H1 (cell line): ENCODE results near the gene CDC26. TPM values are rescaled to one million over a fixed set of nuclear protein-coding genes. Genes with fewer than 3 reads are reported as not detected.

Experiments
- CTCF ChIA-PET: fragments of 300-600 bp; sonication (Branson Sonifier 250); formaldehyde crosslinking; loops from one replicate; lab custom pipeline; 2021; ENCODE audit not compliant: partially characterized antibody; lab: Charles Lee
- POLR2A ChIA-PET: fragments of 300-600 bp; sonication (Branson Sonifier 250); formaldehyde crosslinking; loops from one replicate; lab custom pipeline; 2021; ENCODE audit warnings: inconsistent platforms; ENCODE audit not compliant: partially characterized antibody; lab: Charles Lee
- DNase-seq, 2 experiments: peaks; one replicate each; pipeline versions ENCODE4 v3.0.0 to v3.0.0-alpha.2; 2010 to 2022; ENCODE audit warnings: low spot score in 2 of 2, low read depth in 1 of 2, mixed read lengths in 1 of 2
- FAIRE-seq: peaks from 2 replicates; lab custom pipeline; 2011; peaks lifted over from hg19 to GRCh38; lab: Jason Lieb, UNC
- H2AFZ ChIP-seq: 2 replicates; pipeline ENCODE4 v1.8.1; 2012; ENCODE audit warnings: low read length, inconsistent platforms
- H2AK5ac ChIP-seq: 2 replicates; pipeline ENCODE4 v1.6.1; 2013; ENCODE audit warnings: low read depth, low read length
- H2BK120ac ChIP-seq: replicated peaks from 2 replicates; pipeline ENCODE3; 2013; ENCODE audit warnings: low read depth, low read length, inconsistent platforms
- H2BK12ac ChIP-seq: 2 replicates; pipeline ENCODE4 v1.6.1; 2013; ENCODE audit warnings: low read depth, low read length
- H2BK15ac ChIP-seq: 2 replicates; pipeline ENCODE4 v1.6.1; 2013; ENCODE audit warnings: low read length
- H2BK20ac ChIP-seq: 2 replicates; pipeline ENCODE4 v1.6.1; 2013; ENCODE audit warnings: low read length
- H2BK5ac ChIP-seq: 2 replicates; pipeline ENCODE4 v1.6.1; 2013; ENCODE audit warnings: low read depth, low read length
- H3K14ac ChIP-seq: 2 replicates; pipeline ENCODE4 v1.6.1; 2013; ENCODE audit warnings: inconsistent platforms; ENCODE audit not compliant: insufficient read length
- H3K18ac ChIP-seq: 2 replicates; pipeline ENCODE4 v1.6.1; 2013; ENCODE audit warnings: low read length; ENCODE audit errors: extremely low read depth
- H3K23ac ChIP-seq: 2 replicates; pipeline ENCODE4 v1.6.1; 2013; ENCODE audit warnings: inconsistent platforms; ENCODE audit not compliant: insufficient read length
- H3K23me2 ChIP-seq: 2 replicates; pipeline ENCODE4 v1.6.1; 2013; ENCODE audit warnings: low read depth, low read length
- H3K27ac ChIP-seq: 2 replicates; pipeline ENCODE4 v1.6.1; 2011; ENCODE audit warnings: low read depth, low read length, inconsistent platforms
- H3K27me3 ChIP-seq, 4 experiments: replicated peaks in 1 of 4; 1 replicate in 1 of 4; 2 replicates in 3 of 4; pipeline versions ENCODE4 v1.6.1 to v1.8.1; 2011 to 2013; ENCODE audit warnings: low read length in 3 of 4, mild to moderate bottlenecking in 3 of 4, inconsistent platforms in 2 of 4, mixed read lengths in 2 of 4, moderate library complexity in 1 of 4; ENCODE audit not compliant: control insufficient read depth in 3 of 4, insufficient read depth in 3 of 4; ENCODE audit errors: extremely low read depth in 1 of 4
- H3K36me3 ChIP-seq, 4 experiments: 2 replicates each; pipeline versions ENCODE4 v1.6.1 to v1.8.1; 2011 to 2013; ENCODE audit warnings: mild to moderate bottlenecking in 4 of 4, low read length in 3 of 4, moderate library complexity in 2 of 4, control low read depth in 1 of 4, inconsistent platforms in 1 of 4; ENCODE audit not compliant: insufficient read depth in 4 of 4, control insufficient read depth in 2 of 4
- H3K4ac ChIP-seq: replicated peaks from 2 replicates; pipeline ENCODE3; 2013; ENCODE audit warnings: low read length, low read depth, mixed read lengths, inconsistent platforms; ENCODE audit not compliant: insufficient read length
- H3K4me1 ChIP-seq, 4 experiments: replicated peaks in 1 of 4; 1 replicate in 1 of 4; 2 replicates in 3 of 4; pipeline versions ENCODE4 v1.6.1 to v1.8.1; 2011 to 2013; ENCODE audit warnings: low read length in 3 of 4, inconsistent platforms in 2 of 4, mixed read lengths in 1 of 4; ENCODE audit not compliant: insufficient read depth in 4 of 4, control insufficient read depth in 3 of 4
- H3K4me2 ChIP-seq, 2 experiments: 2 replicates each; pipeline versions ENCODE4 v1.6.1 to v1.8.1; 2011 to 2013; ENCODE audit warnings: low read depth in 2 of 2, low read length in 2 of 2, control low read depth in 1 of 2, inconsistent platforms in 1 of 2, mild to moderate bottlenecking in 1 of 2; ENCODE audit not compliant: insufficient read depth in 1 of 2
- H3K4me3 ChIP-seq, 4 experiments: fragments of 200-600, 300-600 bp in 1 of 4; sonication (generic), shearing (Covaris generic), sonication (Bioruptor Twin) in 1 of 4; 2 replicates each; pipeline versions ENCODE4 v1.5.1 to v1.8.1; 2011 to 2016; ENCODE audit warnings: low read length in 4 of 4, low read depth in 3 of 4, control low read depth in 2 of 4, inconsistent platforms in 2 of 4, mild to moderate bottlenecking in 2 of 4, mixed read lengths in 1 of 4, moderate library complexity in 1 of 4; ENCODE audit not compliant: insufficient read depth in 2 of 4; ENCODE audit errors: extremely low read depth in 1 of 4
- H3K56ac ChIP-seq: replicated peaks from 2 replicates; pipeline ENCODE3; 2013; ENCODE audit warnings: low read depth, mild to moderate bottlenecking, mixed read lengths, low read length, inconsistent platforms; ENCODE audit not compliant: insufficient read length
- H3K79me1 ChIP-seq: 2 replicates; pipeline ENCODE4 v1.6.1; 2013; ENCODE audit warnings: low read depth, low read length, control low read depth
- H3K79me2 ChIP-seq, 2 experiments: 2 replicates each; pipeline versions ENCODE4 v1.6.1 to v1.8.1; 2012 to 2013; ENCODE audit warnings: low read length in 2 of 2, mild to moderate bottlenecking in 2 of 2, inconsistent platforms in 1 of 2; ENCODE audit not compliant: insufficient read depth in 2 of 2, control insufficient read depth in 1 of 2
- H3K9ac ChIP-seq, 4 experiments: replicated peaks in 1 of 4; 1 replicate in 1 of 4; 2 replicates in 3 of 4; pipeline versions ENCODE4 v1.6.1 to v1.8.1; 2011 to 2013; ENCODE audit warnings: low read depth in 3 of 4, low read length in 3 of 4, control low read depth in 2 of 4, mild to moderate bottlenecking in 2 of 4, moderate library complexity in 2 of 4, inconsistent platforms in 1 of 4; ENCODE audit errors: extremely low read depth in 1 of 4
- H3K9me3 ChIP-seq, 2 experiments: 2 replicates each; pipeline versions ENCODE4 v1.6.1 to v1.8.1; 2012 to 2013; ENCODE audit warnings: mild to moderate bottlenecking in 2 of 2, moderate library complexity in 2 of 2, control low read depth in 1 of 2, inconsistent platforms in 1 of 2, low read depth in 1 of 2, low read length in 1 of 2, mixed read lengths in 1 of 2; ENCODE audit not compliant: insufficient read depth in 2 of 2
- H4K20me1 ChIP-seq, 2 experiments: replicated peaks in 1 of 2; 2 replicates each; pipeline versions ENCODE3 to v1.8.1; 2011 to 2013; ENCODE audit warnings: inconsistent platforms in 2 of 2, low read length in 2 of 2, mild to moderate bottlenecking in 1 of 2; ENCODE audit not compliant: insufficient read depth in 2 of 2, control insufficient read depth in 1 of 2
- H4K5ac ChIP-seq: 2 replicates; pipeline ENCODE4 v1.6.1; 2013; ENCODE audit warnings: low read length, low read depth, mixed read lengths, inconsistent platforms; ENCODE audit not compliant: insufficient read length
- H4K8ac ChIP-seq: 2 replicates; pipeline ENCODE4 v1.8.0; 2013; ENCODE audit warnings: mild to moderate bottlenecking, moderate library complexity, low read length, inconsistent platforms; ENCODE audit not compliant: insufficient read depth; ENCODE audit errors: extremely low read depth
- H4K91ac ChIP-seq: replicated peaks from 2 replicates; pipeline ENCODE3; 2013; ENCODE audit warnings: low read length, mixed read lengths, inconsistent platforms; ENCODE audit not compliant: insufficient read length
- CEBPB ChIP-seq: IDR thresholded peaks from 2 replicates; pipeline ENCODE4 v1.6.1; 2012; ENCODE audit warnings: low read depth, low read length
- E2F6 ChIP-seq: IDR thresholded peaks from 2 replicates; pipeline ENCODE4 v1.6.1; 2012; ENCODE audit warnings: inconsistent platforms
- EGR1 ChIP-seq: IDR thresholded peaks from 2 replicates; pipeline ENCODE4 v1.6.1; 2011; ENCODE audit warnings: low read depth, low read length, borderline replicate concordance
- EZH2 ChIP-seq: fragments of 200-600 bp; sonication (generic); IDR thresholded peaks from 2 replicates; pipeline ENCODE4 v1.7.1; 2012; ENCODE audit warnings: low read depth, mild to moderate bottlenecking, moderate library complexity, low read length, inconsistent platforms; ENCODE audit not compliant: severe bottlenecking
- JUN ChIP-seq: IDR thresholded peaks from 2 replicates; pipeline ENCODE4 v1.6.1; 2011; ENCODE audit warnings: low read depth, mild to moderate bottlenecking, improper control_type of control experiment, low read length
- SAP30 ChIP-seq: fragments of 300-600 bp; sonication (generic); IDR thresholded peaks from 2 replicates; pipeline ENCODE4 v1.7.1; 2012; ENCODE audit warnings: low read length, moderate library complexity, mild to moderate bottlenecking, inconsistent platforms; ENCODE audit not compliant: insufficient read depth, insufficient replicate concordance
- SIN3A ChIP-seq, 2 experiments: IDR thresholded peaks in 1 of 2; conservative IDR thresholded peaks in 1 of 2; 2 replicates each; pipeline ENCODE4 v1.6.1; 2011 to 2012; ENCODE audit warnings: low read length in 2 of 2, improper control_type of control experiment in 1 of 2, low read depth in 1 of 2, mild to moderate bottlenecking in 1 of 2
- SP2 ChIP-seq: IDR thresholded peaks from 2 replicates; pipeline ENCODE4 v1.6.1; 2012; ENCODE audit warnings: mild to moderate bottlenecking, low read length, inconsistent platforms
- SRF ChIP-seq: IDR thresholded peaks from 2 replicates; pipeline ENCODE4 v1.6.1; 2011; ENCODE audit warnings: mild to moderate bottlenecking, low read depth, low read length, moderate library complexity
- TAF1 ChIP-seq: IDR thresholded peaks from 2 replicates; pipeline ENCODE4 v1.6.1; 2011; ENCODE audit warnings: mild to moderate bottlenecking, low read depth, low read length
- YY1 ChIP-seq: IDR thresholded peaks from 2 replicates; pipeline ENCODE4 v1.6.1; 2011; ENCODE audit warnings: low read depth, mild to moderate bottlenecking, low read length
- WGBS, 2 experiments: shearing (Covaris generic) in 1 of 2; methylation state at CpG; one replicate each; pipeline versions ENCODE4 v1.1.6 to v1.1.7; 2013 to 2015; ENCODE audit warnings: low lambda C conversion rate in 2 of 2, mixed read lengths in 2 of 2, inconsistent platforms in 1 of 2, low coverage in 1 of 2, missing lambda C conversion rate in 1 of 2; ENCODE audit not compliant: insufficient replicate concordance in 2 of 2, insufficient coverage in 1 of 2, insufficient read length in 1 of 2; ENCODE audit errors: extremely low coverage in 1 of 2, missing lambda C conversion rate in 1 of 2; 5-methylcytosine and 5-hydroxymethylcytosine counted together
- polyA plus RNA-seq, 7 experiments: library from polyadenylated mRNA; depleted of rRNA in 3 of 7; stranded (reverse) in 5 of 7; unstranded in 2 of 7; fragments of >200 nt in 5 of 7; fragments of 200-250 nt in 2 of 7; gene quantifications; 1 replicate in 5 of 7; 2 replicates in 1 of 7; 4 replicates in 1 of 7; pipeline versions ENCODE4 v1.2.1 to v1.2.3, GENCODE V29; 2011 to 2013; ENCODE audit warnings: missing spikeins in 2 of 7, mixed read lengths in 2 of 7
- total RNA-seq: library from RNA; stranded (reverse); fragmentation: NEBNext Ultra II Directional; extraction: Animal tissue kit (Norgen Biotek cat#: 25700); gene quantifications from 2 replicates; pipeline ENCODE4 v1.2.1, GENCODE V29; 2021
- TF ChIP-seq, protein P1 (sequence below): IDR thresholded peaks from 2 replicates; pipeline ENCODE4 v1.6.1; 2012; ENCODE audit warnings: low read length, inconsistent platforms

Gene CDC26
- total and polyA plus RNA-seq, 2 of the 8 experiments (the other 6 are each of a cell fraction or from before 2014, with no cell fraction given) = 31.5 to 41.9 TPM

- ChIA-PET CTCF (interaction anchor here (0.6 to 0.7 kb wide), 2 partner anchors 8 to 550 kb away, joined by 3 read pairs; no protein-coding TSS in a partner anchor), POLR2A (interaction anchor here (0.5 to 2.8 kb wide), 2 partner anchors 10 to 239 kb away, joined by 3 to 10 read pairs; partner anchors contain the start of genes FKBP15 and SLC31A1)
- H3K14ac ChIP-seq = no peak overlapping the region
- TF ChIP-seq SAP30 = no peak
- TF ChIP-seq TAF1 = no peak
- TF ChIP-seq CEBPB = no peak
- TF ChIP-seq, protein P1, sequence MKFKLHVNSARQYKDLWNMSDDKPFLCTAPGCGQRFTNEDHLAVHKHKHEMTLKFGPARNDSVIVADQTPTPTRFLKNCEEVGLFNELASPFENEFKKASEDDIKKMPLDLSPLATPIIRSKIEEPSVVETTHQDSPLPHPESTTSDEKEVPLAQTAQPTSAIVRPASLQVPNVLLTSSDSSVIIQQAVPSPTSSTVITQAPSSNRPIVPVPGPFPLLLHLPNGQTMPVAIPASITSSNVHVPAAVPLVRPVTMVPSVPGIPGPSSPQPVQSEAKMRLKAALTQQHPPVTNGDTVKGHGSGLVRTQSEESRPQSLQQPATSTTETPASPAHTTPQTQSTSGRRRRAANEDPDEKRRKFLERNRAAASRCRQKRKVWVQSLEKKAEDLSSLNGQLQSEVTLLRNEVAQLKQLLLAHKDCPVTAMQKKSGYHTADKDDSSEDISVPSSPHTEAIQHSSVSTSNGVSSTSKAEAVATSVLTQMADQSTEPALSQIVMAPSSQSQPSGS = no peak
- TF ChIP-seq E2F6 = no peak
- TF ChIP-seq SIN3A (conservative IDR thresholded peaks at IDR 0.05 in 1 of 2, IDR thresholded peaks at IDR 0.05 in 1 of 2; ENCODE audit: low read depth in 1 of 2, low read length in 2 of 2) = no peak
- TF ChIP-seq EGR1 = no peak
- TF ChIP-seq EZH2 = no peak
- TF ChIP-seq JUN = no peak
- no peak for TF ChIP-seq SRF
- no peak for TF ChIP-seq YY1
- no peak for TF ChIP-seq SP2
These were observed 43.7 kb downstream of the CDC26 start for GRCh38 chr9:113231701-113232100.

More at GRCh38 chr9:113231701-113232100, 43.7 kb downstream of the CDC26 start:
- DNase-seq (no peak), FAIRE-seq (no peak)
- H3K9ac ChIP-seq = no peak overlapping the region
- H2AFZ ChIP-seq = no peak overlapping the region
- H3K79me2 ChIP-seq = no peaks in the 10 kb centered on the region
- no peak overlapping the region for H4K91ac ChIP-seq
- no peak overlapping the region for H2BK120ac ChIP-seq
- H4K5ac ChIP-seq = no peak overlapping the region
- H3K36me3 ChIP-seq = peaks cover 0 to 3% (median 0%) of the 10 kb centered on the region in 4 experiments; a peak in 1 of 8 replicates
- H4K20me1 ChIP-seq = peaks cover 0 to 4% of the 10 kb centered on the region in 2 experiments
- no peaks in the 10 kb centered on the region for H3K9me3 ChIP-seq
- H2BK12ac ChIP-seq = no peak overlapping the region
- H2BK20ac ChIP-seq = no peak overlapping the region
- no peak overlapping the region for H3K4ac ChIP-seq
- no peak overlapping the region for H2AK5ac ChIP-seq
- H3K4me1 ChIP-seq = no peaks in the 10 kb centered on the region
- 83% methylated on average over 2 of the region's 2 CpGs; no CpG with 5 or more reads in 1 of the 2 experiments for WGBS, 2 experiments
- H4K8ac ChIP-seq = no peak overlapping the region
- no peak overlapping the region for H2BK15ac ChIP-seq
- no peaks in the 10 kb centered on the region for H3K27me3 ChIP-seq
- H3K4me2 ChIP-seq = no peak overlapping the region
- no peak overlapping the region for H2BK5ac ChIP-seq
- H3K56ac ChIP-seq = no peak overlapping the region
- H3K23ac ChIP-seq = no peak overlapping the region
- H3K18ac ChIP-seq = no peak overlapping the region
- no peak overlapping the region for H3K4me3 ChIP-seq
- H3K79me1 ChIP-seq = no peaks in the 10 kb centered on the region; the same call in 1 of the 2 replicates
- no peak overlapping the region for H3K27ac ChIP-seq
- no peaks in the 10 kb centered on the region for H3K23me2 ChIP-seq
